IMR-90 (cell line): Measurements from ENCODE around the gene RYR3. TPM values are rescaled to one million over a fixed set of nuclear protein-coding genes. Genes with fewer than 3 reads are reported as not detected.

ENCODE experiments used
- ATAC-seq: fragments of 200-7000 bp; cut with Tn5 transposase; 2 replicates; pipeline ENCODE4 v1.9.1; 2020; ENCODE audit warnings: low read depth, mild to moderate bottlenecking, moderate library complexity
- BruUV-seq: library from RNA; stranded (reverse); fragments of 400-500 nt; replicated peaks from 2 replicates; lab custom pipeline; 2021; lab: Mats Ljungman, UMichigan
- CTCF ChIA-PET: fragments of 300-600 bp; formaldehyde crosslinking; extraction: SDS; loops from one replicate; lab custom pipeline; 2021; ENCODE audit warnings: antibody characterized with exemption; lab: Yijun Ruan, JAX
- POLR2A ChIA-PET: fragments of 300-600 bp; sonication (Branson Sonifier 250); formaldehyde crosslinking; loops from one replicate; lab custom pipeline; 2022; ENCODE audit warnings: antibody characterized with exemption; ENCODE audit not compliant: unreplicated experiment; lab: Charles Lee
- DNase-seq: peaks from one replicate; pipeline ENCODE4 v3.0.0; 2013
- H2AFZ ChIP-seq: replicated peaks from 2 replicates; pipeline ENCODE3; 2013; ENCODE audit warnings: low read length, mild to moderate bottlenecking; ENCODE audit not compliant: poor library complexity
- H2AK5ac ChIP-seq: 2 replicates; pipeline ENCODE4 v1.6.1; 2013; ENCODE audit warnings: low read depth, low read length, inconsistent platforms
- H2AK9ac ChIP-seq: replicated peaks from 2 replicates; pipeline ENCODE3; 2013; ENCODE audit warnings: mild to moderate bottlenecking, low read depth, low read length, moderate library complexity; ENCODE audit not compliant: poor library complexity
- H2BK120ac ChIP-seq: 2 replicates; pipeline ENCODE4 v1.6.1; 2013; ENCODE audit warnings: low read depth, low read length, inconsistent platforms
- H2BK15ac ChIP-seq: 3 replicates; pipeline ENCODE4 v1.6.1; 2013; ENCODE audit warnings: low read depth, low read length, inconsistent platforms
- H2BK20ac ChIP-seq: 2 replicates; pipeline ENCODE4 v1.6.1; 2013; ENCODE audit warnings: low read depth, mild to moderate bottlenecking, inconsistent platforms, low read length, moderate library complexity
- H2BK5ac ChIP-seq: 2 replicates; pipeline ENCODE4 v1.6.1; 2013; ENCODE audit warnings: mild to moderate bottlenecking, low read depth, low read length, inconsistent platforms; ENCODE audit not compliant: poor library complexity, severe bottlenecking
- H3K14ac ChIP-seq: replicated peaks from 2 replicates; pipeline ENCODE4 v1.6.1; 2013; ENCODE audit warnings: low read depth, low read length, inconsistent platforms
- H3K18ac ChIP-seq: 2 replicates; pipeline ENCODE4 v1.6.1; 2013; ENCODE audit warnings: low read depth, low read length, control low read depth
- H3K23ac ChIP-seq: 2 replicates; pipeline ENCODE4 v1.6.1; 2013; ENCODE audit warnings: low read depth, low read length, inconsistent platforms
- H3K27ac ChIP-seq: 2 replicates; pipeline ENCODE4 v1.5.1; 2013; ENCODE audit warnings: mild to moderate bottlenecking, control low read depth, low read length; ENCODE audit not compliant: insufficient read depth
- H3K27me3 ChIP-seq: 2 replicates; pipeline ENCODE4 v1.6.1; 2013; ENCODE audit warnings: low read length; ENCODE audit not compliant: control insufficient read depth, insufficient read depth
- H3K36me3 ChIP-seq: 2 replicates; pipeline ENCODE4 v1.6.1; 2013; ENCODE audit warnings: low read length, mixed read lengths; ENCODE audit not compliant: control insufficient read depth, insufficient read depth
- H3K4ac ChIP-seq: 2 replicates; pipeline ENCODE4 v1.6.1; 2013; ENCODE audit warnings: low read depth, low read length, inconsistent platforms
- H3K4me1 ChIP-seq: 2 replicates; pipeline ENCODE4 v1.6.1; 2013; ENCODE audit warnings: low read length, mixed read lengths; ENCODE audit not compliant: control insufficient read depth, insufficient read depth
- H3K4me2 ChIP-seq: 2 replicates; pipeline ENCODE4 v1.6.1; 2013; ENCODE audit warnings: low read depth, mild to moderate bottlenecking, control low read depth, low read length, moderate library complexity
- H3K4me3 ChIP-seq: 2 replicates; pipeline ENCODE4 v1.5.1; 2013; ENCODE audit warnings: low read depth, mild to moderate bottlenecking, control low read depth, low read length, moderate library complexity; ENCODE audit not compliant: insufficient read depth
- H3K56ac ChIP-seq: 2 replicates; pipeline ENCODE4 v1.6.1; 2013; ENCODE audit warnings: low read length, inconsistent platforms; ENCODE audit not compliant: insufficient read depth; ENCODE audit errors: extremely low read depth
- H3K79me1 ChIP-seq, 2 experiments: 2 replicates each; pipeline ENCODE4 v1.6.1; 2013; ENCODE audit warnings: low read length in 2 of 2, inconsistent platforms in 1 of 2, low read depth in 1 of 2
- H3K9ac ChIP-seq: 2 replicates; pipeline ENCODE4 v1.6.1; 2013; ENCODE audit warnings: low read depth, low read length, control low read depth
- H3K9me1 ChIP-seq: 2 replicates; pipeline ENCODE4 v1.6.1; 2013; ENCODE audit warnings: low read length, inconsistent platforms; ENCODE audit not compliant: insufficient read depth
- H3K9me3 ChIP-seq: 2 replicates; pipeline ENCODE4 v1.6.1; 2013; ENCODE audit warnings: low read length; ENCODE audit not compliant: control insufficient read depth, insufficient read depth
- H4K20me1 ChIP-seq: 2 replicates; pipeline ENCODE4 v1.6.1; 2013; ENCODE audit warnings: low read length, inconsistent platforms; ENCODE audit not compliant: insufficient read depth
- H4K5ac ChIP-seq: 2 replicates; pipeline ENCODE4 v1.6.1; 2013; ENCODE audit warnings: mild to moderate bottlenecking, low read depth, low read length, control low read depth
- H4K8ac ChIP-seq, 2 experiments: 2 replicates each; pipeline ENCODE4 v1.6.1; 2013; ENCODE audit warnings: low read depth in 2 of 2, low read length in 2 of 2, control low read depth in 1 of 2, inconsistent platforms in 1 of 2
- H4K91ac ChIP-seq: 2 replicates; pipeline ENCODE4 v1.6.1; 2013; ENCODE audit warnings: low read depth, low read length, inconsistent platforms; ENCODE audit not compliant: insufficient read depth
- BHLHE40 ChIP-seq: fragments of 150-350 bp; IDR thresholded peaks from 2 replicates; pipeline ENCODE4 v1.6.1; 2016; ENCODE audit warnings: mild to moderate bottlenecking, low read depth, low read length
- CEBPB ChIP-seq: IDR thresholded peaks from 2 replicates; pipeline ENCODE4 v1.6.1; 2012; ENCODE audit warnings: low read depth, low read length, improper control_type of control experiment
- CHD1 ChIP-seq: IDR thresholded peaks from 2 replicates; pipeline ENCODE4 v1.6.1; 2012; ENCODE audit warnings: low read depth, low read length, improper control_type of control experiment
- FOS ChIP-seq: fragments of 150-350 bp; IDR thresholded peaks from 2 replicates; pipeline ENCODE4 v1.6.1; 2016; ENCODE audit warnings: low read depth, low read length
- MAFK ChIP-seq: IDR thresholded peaks from 2 replicates; pipeline ENCODE4 v1.6.1; 2012; ENCODE audit warnings: low read depth, low read length, improper control_type of control experiment
- MAZ ChIP-seq: IDR thresholded peaks from 2 replicates; pipeline ENCODE4 v1.6.1; 2012; ENCODE audit warnings: low read depth, mild to moderate bottlenecking, low read length, improper control_type of control experiment, moderate library complexity, borderline replicate concordance
- MXI1 ChIP-seq: IDR thresholded peaks from 2 replicates; pipeline ENCODE4 v1.6.1; 2012; ENCODE audit warnings: low read depth, mild to moderate bottlenecking, low read length, moderate library complexity, borderline replicate concordance
- NFE2L2 ChIP-seq: fragments of 150-350 bp; IDR thresholded peaks from 2 replicates; pipeline ENCODE4 v1.6.1; 2016; ENCODE audit warnings: low read depth, mild to moderate bottlenecking, low read length
- POLR2A ChIP-seq: IDR thresholded peaks from 2 replicates; pipeline ENCODE4 v1.6.1; 2012; ENCODE audit warnings: mild to moderate bottlenecking, low read depth, low read length
- RAD21 ChIP-seq: IDR thresholded peaks from 2 replicates; pipeline ENCODE4 v1.6.1; 2012; ENCODE audit warnings: low read length, improper control_type of control experiment
- RCOR1 ChIP-seq: IDR thresholded peaks from 2 replicates; pipeline ENCODE4 v1.6.1; 2012; ENCODE audit warnings: mild to moderate bottlenecking, low read length, improper control_type of control experiment; ENCODE audit not compliant: insufficient replicate concordance
- RFX5 ChIP-seq: IDR thresholded peaks from 2 replicates; pipeline ENCODE4 v1.8.0; 2012; ENCODE audit warnings: low read depth, mild to moderate bottlenecking, low read length, moderate library complexity
- SMC3 ChIP-seq: fragments of 150-350 bp; IDR thresholded peaks from 2 replicates; pipeline ENCODE4 v1.6.1; 2016; ENCODE audit warnings: low read depth, mild to moderate bottlenecking, antibody characterized with exemption, low read length, moderate library complexity
- USF2 ChIP-seq: fragments of 150-350 bp; IDR thresholded peaks from 2 replicates; pipeline ENCODE4 v1.6.1; 2017; ENCODE audit warnings: mild to moderate bottlenecking, antibody characterized with exemption, low read length, low read depth
- WGBS, 2 experiments: methylation state at CpG; one replicate each; pipeline versions ENCODE4 v1.1.5 to v1.1.7; 2013; ENCODE audit warnings: missing lambda C conversion rate in 2 of 2; ENCODE audit not compliant: insufficient read length in 1 of 2; ENCODE audit errors: extremely low coverage in 2 of 2; 5-methylcytosine and 5-hydroxymethylcytosine counted together
- dilution Hi-C: fragments of 300-500 bp; cut with HindIII; formaldehyde crosslinking; loops from one replicate; pipeline ENCODE4 v1.14.3; 2018; ENCODE audit warnings: low sequenced_read_pairs; ENCODE audit not compliant: unreplicated experiment
- in situ Hi-C: fragments of 300-500 bp; cut with MboI; formaldehyde crosslinking; loops from 3 replicates; pipeline ENCODE4 v1.14.3; 2019; ENCODE audit warnings: low sequenced_read_pairs, inconsistent platforms, mixed read lengths
- intact Hi-C: fragments of 100-400 bp; cut with micrococcal nuclease; formaldehyde crosslinking; loops from 2 replicates; pipeline ENCODE4 v1.10.0; 2022
- polyA plus RNA-seq, 3 experiments: library from polyadenylated mRNA; depleted of rRNA; stranded (reverse); fragments of >200 nt; gene quantifications; 2 replicates each; pipeline ENCODE4 v1.2.3, GENCODE V29; 2012; ENCODE audit warnings: low replicate concordance in 1 of 3
- total RNA-seq: library from RNA; depleted of rRNA; stranded (reverse); fragments of >200 nt; gene quantifications from 2 replicates; pipeline ENCODE4 v1.2.3, GENCODE V29; 2012
- TF ChIP-seq, protein P1 (sequence below): conservative IDR thresholded peaks from 2 replicates; pipeline ENCODE4 v1.5.1; 2012; ENCODE audit warnings: mild to moderate bottlenecking, low read depth, low read length, improper control_type of control experiment
- TF ChIP-seq, protein P2 (sequence below): fragments of 150-350 bp; IDR thresholded peaks from 2 replicates; pipeline ENCODE4 v1.6.1; 2016; ENCODE audit warnings: low read depth, mild to moderate bottlenecking, low read length, moderate library complexity, borderline replicate concordance

Gene RYR3
- total and polyA plus RNA-seq, 2 of the 4 experiments (the other 2 are of a cell fraction), result 0.18 TPM; not detected in 1

- DNase-seq, result no peak
- H2BK120ac ChIP-seq, result no peak overlapping the region
- no peaks in the 10 kb centered on the region for H3K4me1 ChIP-seq
- H3K4me3 ChIP-seq, result no peak overlapping the region
- H2BK20ac ChIP-seq, result no peak overlapping the region
- H3K23ac ChIP-seq, result no peak overlapping the region
- H4K8ac ChIP-seq, result no peak overlapping the region
- no peaks in the 10 kb centered on the region for H3K9me3 ChIP-seq
- BruUV-seq, result no TSS peak
- no peak overlapping the region for H3K56ac ChIP-seq
- H3K4ac ChIP-seq, result no peak overlapping the region
- H3K9ac ChIP-seq, result no peak overlapping the region
- ATAC-seq, result no peak
- H3K79me1 ChIP-seq, result no peaks in the 10 kb centered on the region
- H2BK5ac ChIP-seq, result no peak overlapping the region
- no peak overlapping the region for H4K91ac ChIP-seq
- intact Hi-C loops (no loop called here), in situ Hi-C loops (no loop called here), dilution Hi-C loops (no loop called here)
- no peak overlapping the region for H4K5ac ChIP-seq
- H2AK5ac ChIP-seq, result no peak overlapping the region
- H2AFZ ChIP-seq, result no peak overlapping the region
- no peak overlapping the region for H3K27ac ChIP-seq
- H3K36me3 ChIP-seq, result no peaks in the 10 kb centered on the region
- no peaks in the 10 kb centered on the region for H3K9me1 ChIP-seq
- H2BK15ac ChIP-seq, result no peak overlapping the region
- H3K27me3 ChIP-seq, result peaks cover 36% of the 10 kb centered on the region
- POLR2A ChIA-PET, result no interaction called here
- no peak overlapping the region for H3K4me2 ChIP-seq
- CTCF ChIA-PET, result no interaction called here
- H2AK9ac ChIP-seq, result no peak overlapping the region
- no peak overlapping the region for H3K18ac ChIP-seq
- WGBS, 2 experiments, result no CpG with 5 or more reads among the region's 1 CpG
- no peaks in the 10 kb centered on the region for H4K20me1 ChIP-seq
- no peak overlapping the region for H3K14ac ChIP-seq
- TF ChIP-seq BHLHE40 (no peak), MAZ (no peak), SMC3 (no peak), RCOR1 (no peak), CEBPB (no peak), CHD1 (no peak), USF2 (no peak), POLR2A (no peak), MXI1 (no peak), MAFK (no peak), RAD21 (no peak), RFX5 (no peak), FOS (no peak), NFE2L2 (no peak)
- TF ChIP-seq, protein P1, sequence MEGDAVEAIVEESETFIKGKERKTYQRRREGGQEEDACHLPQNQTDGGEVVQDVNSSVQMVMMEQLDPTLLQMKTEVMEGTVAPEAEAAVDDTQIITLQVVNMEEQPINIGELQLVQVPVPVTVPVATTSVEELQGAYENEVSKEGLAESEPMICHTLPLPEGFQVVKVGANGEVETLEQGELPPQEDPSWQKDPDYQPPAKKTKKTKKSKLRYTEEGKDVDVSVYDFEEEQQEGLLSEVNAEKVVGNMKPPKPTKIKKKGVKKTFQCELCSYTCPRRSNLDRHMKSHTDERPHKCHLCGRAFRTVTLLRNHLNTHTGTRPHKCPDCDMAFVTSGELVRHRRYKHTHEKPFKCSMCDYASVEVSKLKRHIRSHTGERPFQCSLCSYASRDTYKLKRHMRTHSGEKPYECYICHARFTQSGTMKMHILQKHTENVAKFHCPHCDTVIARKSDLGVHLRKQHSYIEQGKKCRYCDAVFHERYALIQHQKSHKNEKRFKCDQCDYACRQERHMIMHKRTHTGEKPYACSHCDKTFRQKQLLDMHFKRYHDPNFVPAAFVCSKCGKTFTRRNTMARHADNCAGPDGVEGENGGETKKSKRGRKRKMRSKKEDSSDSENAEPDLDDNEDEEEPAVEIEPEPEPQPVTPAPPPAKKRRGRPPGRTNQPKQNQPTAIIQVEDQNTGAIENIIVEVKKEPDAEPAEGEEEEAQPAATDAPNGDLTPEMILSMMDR, result no peak
- TF ChIP-seq, protein P2, sequence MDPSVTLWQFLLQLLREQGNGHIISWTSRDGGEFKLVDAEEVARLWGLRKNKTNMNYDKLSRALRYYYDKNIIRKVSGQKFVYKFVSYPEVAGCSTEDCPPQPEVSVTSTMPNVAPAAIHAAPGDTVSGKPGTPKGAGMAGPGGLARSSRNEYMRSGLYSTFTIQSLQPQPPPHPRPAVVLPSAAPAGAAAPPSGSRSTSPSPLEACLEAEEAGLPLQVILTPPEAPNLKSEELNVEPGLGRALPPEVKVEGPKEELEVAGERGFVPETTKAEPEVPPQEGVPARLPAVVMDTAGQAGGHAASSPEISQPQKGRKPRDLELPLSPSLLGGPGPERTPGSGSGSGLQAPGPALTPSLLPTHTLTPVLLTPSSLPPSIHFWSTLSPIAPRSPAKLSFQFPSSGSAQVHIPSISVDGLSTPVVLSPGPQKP, result no peak
These were observed 2.7 kb downstream of the RYR3 start for GRCh38 chr15:33313491-33313890.
